A673 (cell line): ENCODE measurements around the gene THBS1. TPM values are rescaled to one million over a fixed set of nuclear protein-coding genes. Genes with fewer than 3 reads are reported as not detected.

Experiments
- BruUV-seq: library from RNA; stranded (reverse); fragments of 400-500 nt; replicated peaks from 2 replicates; lab custom pipeline; 2021; lab: Mats Ljungman, UMichigan
- CTCF ChIA-PET: fragments of 300-600 bp; sonication (Branson Sonifier 250); formaldehyde crosslinking; loops from one replicate; lab custom pipeline; 2022; ENCODE audit warnings: antibody characterized with exemption; lab: Charles Lee
- POLR2A ChIA-PET: fragments of 300-600 bp; sonication (Branson Sonifier 250); formaldehyde crosslinking; loops from one replicate; lab custom pipeline; 2022; ENCODE audit warnings: antibody characterized with exemption; ENCODE audit not compliant: low non-redundant PET; lab: Charles Lee
- DNase-seq: peaks from one replicate; pipeline ENCODE4 v3.0.0-alpha.2; 2015; ENCODE audit warnings: low spot score
- H3K27ac ChIP-seq: fragments of 200-600 bp; sonication (generic); 2 replicates; pipeline ENCODE4 v1.5.1; 2016; ENCODE audit warnings: mixed run types, low read depth, mild to moderate bottlenecking, mixed read lengths, antibody characterized with exemption, low read length; ENCODE audit not compliant: poor library complexity, severe bottlenecking
- H3K27me3 ChIP-seq: fragments of 200-600 bp; sonication (generic); replicated peaks from 2 replicates; pipeline ENCODE4 v1.6.1; 2017; ENCODE audit warnings: mixed run types, low read depth, mild to moderate bottlenecking, mixed read lengths, antibody characterized with exemption, low read length; ENCODE audit not compliant: insufficient read depth, poor library complexity
- H3K36me3 ChIP-seq: fragments of 200-600 bp; sonication (generic); 2 replicates; pipeline ENCODE4 v1.6.1; 2016; ENCODE audit warnings: mixed run types, mild to moderate bottlenecking, mixed read lengths, antibody characterized with exemption, low read length; ENCODE audit not compliant: insufficient read depth, poor library complexity, severe bottlenecking
- H3K4me1 ChIP-seq: fragments of 200-600 bp; sonication (generic); 2 replicates; pipeline ENCODE4 v1.6.1; 2017; ENCODE audit warnings: mixed run types, mild to moderate bottlenecking, mixed read lengths, antibody characterized with exemption, low read length; ENCODE audit not compliant: insufficient read depth, poor library complexity, severe bottlenecking
- H3K4me3 ChIP-seq: fragments of 200-600 bp; sonication (generic); 2 replicates; pipeline ENCODE4 v1.5.1; 2016; ENCODE audit warnings: low read depth, mixed run types, mild to moderate bottlenecking, mixed read lengths, low read length; ENCODE audit not compliant: poor library complexity, severe bottlenecking
- H3K9me3 ChIP-seq: fragments of 200-600 bp; sonication (generic); 2 replicates; pipeline ENCODE4 v1.6.1; 2016; ENCODE audit warnings: mixed run types, low read depth, mild to moderate bottlenecking, mixed read lengths, antibody characterized with exemption, low read length; ENCODE audit not compliant: poor library complexity, severe bottlenecking
- EZH2 ChIP-seq: fragments of 200-600 bp; sonication (generic); IDR thresholded peaks from 2 replicates; pipeline ENCODE4 v1.6.1; 2017; ENCODE audit warnings: borderline replicate concordance, low read depth, mild to moderate bottlenecking, mixed read lengths, antibody characterized with exemption, low read length; ENCODE audit not compliant: poor library complexity, severe bottlenecking
- intact Hi-C: fragments of 100-400 bp; cut with micrococcal nuclease; formaldehyde crosslinking; loops from one replicate; pipeline ENCODE4 v1.10.0; 2022; ENCODE audit not compliant: unreplicated experiment
- total RNA-seq: library from RNA; stranded (reverse); gene quantifications from 2 replicates; pipeline ENCODE4 v1.2.3, GENCODE V29; 2021
- TF ChIP-seq, protein P1 (sequence below): fragments of 300-800, 200-600 bp; sonication (generic); conservative IDR thresholded peaks from 2 replicates; pipeline ENCODE4 v1.5.1; 2017; ENCODE audit warnings: low read depth, mild to moderate bottlenecking, antibody characterized with exemption, low read length, moderate library complexity, mixed read lengths

THBS1 gene
- total RNA-seq, 1 experiment from 2014 or later: 0.80 TPM

DNA sequence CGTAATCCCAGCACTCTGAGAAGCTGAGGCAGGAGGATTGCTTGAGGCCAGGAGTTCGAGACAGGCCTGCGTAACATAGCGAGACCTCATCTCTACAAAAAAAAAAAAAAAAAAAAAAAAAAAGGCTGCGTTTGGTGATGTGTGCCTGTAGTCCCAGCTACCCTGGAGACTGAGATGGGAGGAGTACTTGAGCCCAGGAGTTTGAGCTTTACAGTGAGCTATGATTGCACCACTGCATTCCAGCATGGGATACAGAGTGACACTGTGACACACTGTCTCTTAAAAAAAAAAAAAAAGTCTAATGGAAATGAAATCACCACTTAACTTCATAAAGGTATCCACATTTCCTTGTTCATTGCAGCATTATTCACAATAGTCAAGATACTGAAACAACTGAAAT, 65.5 kb downstream of the THBS1 start:
- H3K4me1 ChIP-seq: peaks cover 7% of the 10 kb centered on the region
- intact Hi-C loops: no loop called here
- no peaks in the 10 kb centered on the region for H3K27me3 ChIP-seq
- POLR2A ChIA-PET: no interaction called here
- no peak overlapping the region for H3K27ac ChIP-seq
- H3K36me3 ChIP-seq: no peaks in the 10 kb centered on the region
- no peak overlapping the region for H3K4me3 ChIP-seq
- H3K9me3 ChIP-seq: no peaks in the 10 kb centered on the region
- TF ChIP-seq, protein P1, sequence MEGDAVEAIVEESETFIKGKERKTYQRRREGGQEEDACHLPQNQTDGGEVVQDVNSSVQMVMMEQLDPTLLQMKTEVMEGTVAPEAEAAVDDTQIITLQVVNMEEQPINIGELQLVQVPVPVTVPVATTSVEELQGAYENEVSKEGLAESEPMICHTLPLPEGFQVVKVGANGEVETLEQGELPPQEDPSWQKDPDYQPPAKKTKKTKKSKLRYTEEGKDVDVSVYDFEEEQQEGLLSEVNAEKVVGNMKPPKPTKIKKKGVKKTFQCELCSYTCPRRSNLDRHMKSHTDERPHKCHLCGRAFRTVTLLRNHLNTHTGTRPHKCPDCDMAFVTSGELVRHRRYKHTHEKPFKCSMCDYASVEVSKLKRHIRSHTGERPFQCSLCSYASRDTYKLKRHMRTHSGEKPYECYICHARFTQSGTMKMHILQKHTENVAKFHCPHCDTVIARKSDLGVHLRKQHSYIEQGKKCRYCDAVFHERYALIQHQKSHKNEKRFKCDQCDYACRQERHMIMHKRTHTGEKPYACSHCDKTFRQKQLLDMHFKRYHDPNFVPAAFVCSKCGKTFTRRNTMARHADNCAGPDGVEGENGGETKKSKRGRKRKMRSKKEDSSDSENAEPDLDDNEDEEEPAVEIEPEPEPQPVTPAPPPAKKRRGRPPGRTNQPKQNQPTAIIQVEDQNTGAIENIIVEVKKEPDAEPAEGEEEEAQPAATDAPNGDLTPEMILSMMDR: no peak
- no peak for TF ChIP-seq EZH2
- DNase-seq: no peak
- CTCF ChIA-PET: no interaction called here
- no TSS peak for BruUV-seq

Other genes with a start within 250 kb of the THBS1 start
- gene FSIP1, start 201.8 kb downstream of the THBS1 start, total RNA-seq: 0.37 and 0.70 TPM in 2 replicates